ENCODE data around the gene NBPF20.
"Not testable (repeated sequence)": the region's sequence is repeated elsewhere in the genome, so short reads cannot be mapped to it uniquely, and the experiment has no call there.

GRCh38 chr1:145459591-145459990 is 34.2 kb upstream of the NBPF20 start:
- TF ChIP-seq CTCF, POLR2A (IDR thresholded peaks at IDR 0.05): not testable (repeated sequence)
